WTC11 (cell line): ENCODE data around the gene ZBTB16. TPM values are rescaled to one million over a fixed set of nuclear protein-coding genes. Genes with fewer than 3 reads are reported as not detected.

Experiments
- ATAC-seq: fragments of 200-7000 bp; cut with Tn5 transposase; 2 replicates; pipeline ENCODE4 v1.10.0; 2021; ENCODE audit warnings: mild to moderate bottlenecking, moderate library complexity
- CTCF ChIA-PET: fragments of 300-600 bp; sonication (Branson Sonifier 250); formaldehyde crosslinking; loops from one replicate; lab custom pipeline; 2021; ENCODE audit warnings: antibody characterized with exemption; lab: Charles Lee
- POLR2A ChIA-PET: fragments of 350-600 bp; sonication (Branson Sonifier 250); formaldehyde crosslinking; loops from one replicate; lab custom pipeline; 2021; ENCODE audit warnings: antibody characterized with exemption; lab: Charles Lee
- DNase-seq: peaks from one replicate; pipeline ENCODE4 v3.0.0; 2021; ENCODE audit warnings: low spot score
- H3K27ac Mint-ChIP-seq: 2 replicates; pipeline ENCODE4 v1.8.0; 2021; ENCODE audit warnings: mixed read lengths
- H3K27me3 Mint-ChIP-seq: 2 replicates; pipeline ENCODE4 v1.8.0; 2021; ENCODE audit warnings: low read depth, mild to moderate bottlenecking, moderate library complexity, mixed read lengths
- H3K36me3 Mint-ChIP-seq: 2 replicates; pipeline ENCODE4 v1.8.0; 2021; ENCODE audit warnings: mixed read lengths
- H3K4me1 Mint-ChIP-seq: 2 replicates; pipeline ENCODE4 v1.8.0; 2022; ENCODE audit warnings: mixed read lengths
- H3K4me3 Mint-ChIP-seq: 2 replicates; pipeline ENCODE4 v1.8.0; 2021; ENCODE audit warnings: mild to moderate bottlenecking, moderate library complexity, mixed read lengths
- H3K9me3 Mint-ChIP-seq: 2 replicates; pipeline ENCODE4 v1.8.0; 2021; ENCODE audit warnings: mixed read lengths
- AR ChIP-seq: fragments of 250-450 bp; sonication (Bioruptor Pico); IDR thresholded peaks from 2 replicates; pipeline ENCODE4 v1.9.0; 2021; ENCODE audit warnings: mild to moderate bottlenecking
- EMX1 ChIP-seq: fragments of 250-450 bp; sonication (Bioruptor Pico); IDR thresholded peaks from 2 replicates; pipeline ENCODE4 v1.8.0; 2021; ENCODE audit warnings: mild to moderate bottlenecking
- FOXJ3 ChIP-seq: sonication (generic); formaldehyde crosslinking; IDR thresholded peaks from 2 replicates; pipeline ENCODE4 v1.9.0; 2021; ENCODE audit warnings: missing genetic modification reagents, mild to moderate bottlenecking, borderline replicate concordance
- FOXP1 ChIP-seq: sonication (generic); formaldehyde crosslinking; IDR thresholded peaks from 2 replicates; pipeline ENCODE4 v1.8.0; 2022; ENCODE audit warnings: missing genetic modification reagents, mild to moderate bottlenecking, moderate library complexity, borderline replicate concordance
- GABPB1 ChIP-seq: sonication (generic); formaldehyde crosslinking; IDR thresholded peaks from 2 replicates; pipeline ENCODE4 v1.8.1; 2023; ENCODE audit warnings: mild to moderate bottlenecking, missing genetic modification reagents
- GRHL2 ChIP-seq: fragments of 250-450 bp; sonication (Bioruptor Pico); IDR thresholded peaks from 2 replicates; pipeline ENCODE4 v1.8.0; 2022; ENCODE audit warnings: mild to moderate bottlenecking, moderate library complexity; ENCODE audit not compliant: insufficient replicate concordance, severe bottlenecking
- JAZF1 ChIP-seq: fragments of 250-450 bp; sonication (Bioruptor Pico); IDR thresholded peaks from 2 replicates; pipeline ENCODE4 v1.9.0; 2021; ENCODE audit warnings: moderate library complexity, mild to moderate bottlenecking, inconsistent platforms
- JUN ChIP-seq: sonication (generic); formaldehyde crosslinking; IDR thresholded peaks from 2 replicates; pipeline ENCODE4 v1.8.0; 2023; ENCODE audit warnings: mild to moderate bottlenecking, missing genetic modification reagents
- MAX ChIP-seq: sonication (generic); formaldehyde crosslinking; IDR thresholded peaks from 2 replicates; pipeline ENCODE4 v1.8.0; 2022; ENCODE audit warnings: mild to moderate bottlenecking, missing genetic modification reagents
- MXD4 ChIP-seq: fragments of 250-450 bp; sonication (Bioruptor Pico); IDR thresholded peaks from 2 replicates; pipeline ENCODE4 v1.8.0; 2021; ENCODE audit warnings: mild to moderate bottlenecking, moderate library complexity, borderline replicate concordance
- MYBL2 ChIP-seq: sonication (generic); formaldehyde crosslinking; IDR thresholded peaks from 2 replicates; pipeline ENCODE4 v1.8.1; 2023; ENCODE audit warnings: mild to moderate bottlenecking, moderate library complexity, missing genetic modification reagents
- NFATC4 ChIP-seq: fragments of 250-450 bp; sonication (Bioruptor Pico); IDR thresholded peaks from 2 replicates; pipeline ENCODE4 v1.9.0; 2021; ENCODE audit warnings: mild to moderate bottlenecking
- NFYB ChIP-seq: sonication (generic); formaldehyde crosslinking; conservative IDR thresholded peaks from 2 replicates; pipeline ENCODE4 v1.8.0; 2022; ENCODE audit warnings: low read depth, missing genetic modification reagents
- NR1H2 ChIP-seq: sonication (generic); formaldehyde crosslinking; IDR thresholded peaks from 2 replicates; pipeline ENCODE4 v1.9.0; 2021; ENCODE audit warnings: mild to moderate bottlenecking, moderate library complexity, missing genetic modification reagents
- PRDM15 ChIP-seq: sonication (generic); formaldehyde crosslinking; IDR thresholded peaks from 2 replicates; pipeline ENCODE4 v1.8.0; 2022; ENCODE audit warnings: missing genetic modification reagents
- RORB ChIP-seq: fragments of 250-450 bp; sonication (Bioruptor Pico); IDR thresholded peaks from 2 replicates; pipeline ENCODE4 v1.9.0; 2021; ENCODE audit warnings: mild to moderate bottlenecking
- ZNF281 ChIP-seq: sonication (generic); formaldehyde crosslinking; IDR thresholded peaks from 2 replicates; pipeline ENCODE4 v1.8.0; 2023; ENCODE audit warnings: mild to moderate bottlenecking, missing genetic modification reagents
- ZNF425 ChIP-seq: fragments of 250-450 bp; sonication (Bioruptor Pico); conservative IDR thresholded peaks from 2 replicates; pipeline ENCODE4 v1.9.0; 2021; ENCODE audit warnings: mild to moderate bottlenecking
- ZNF512 ChIP-seq: sonication (generic); formaldehyde crosslinking; IDR thresholded peaks from 2 replicates; pipeline ENCODE4 v1.8.1; 2022; ENCODE audit warnings: missing genetic modification reagents, borderline replicate concordance
- total RNA-seq: library from RNA; stranded (reverse); gene quantifications from 3 replicates; pipeline ENCODE4 v1.2.3, GENCODE V29; 2021

Gene ZBTB16
- total RNA-seq, 1 experiment from 2014 or later = 0.57 TPM

- no peak for TF ChIP-seq AR (CRISPR knock-in tag)
- TF ChIP-seq, all 79 proteins: peak for 0
Observed at GRCh38 chr11:114123692-114124330, 64.3 kb downstream of the ZBTB16 start (continued).

GRCh38 chr11:114124601-114125144, 65.2 kb downstream of the ZBTB16 start:
- POLR2A ChIA-PET = no interaction called here
- Mint-ChIP-seq H3K4me3 (no peak overlapping the region), H3K27me3 (no peaks in the 10 kb centered on the region; the same call in 1 of the 2 replicates)

GRCh38 chr11:114125531-114125930, 66.0 kb downstream of the ZBTB16 start:
- H3K9me3 Mint-ChIP-seq = peaks cover 9% of the 10 kb centered on the region
- no peak overlapping the region for H3K4me3 Mint-ChIP-seq
- no peaks in the 10 kb centered on the region; the same call in 1 of the 2 replicates for H3K27me3 Mint-ChIP-seq
- POLR2A ChIA-PET = no interaction called here
- DNase-seq = no peak
- H3K4me1 Mint-ChIP-seq = no peaks in the 10 kb centered on the region
- H3K27ac Mint-ChIP-seq = no peak overlapping the region
- ATAC-seq = no peak
- CTCF ChIA-PET = no interaction called here
- no peaks in the 10 kb centered on the region for H3K36me3 Mint-ChIP-seq
- TF ChIP-seq NR1H2 (CRISPR knock-in tag) = no peak
- no peak for TF ChIP-seq FOXJ3
- no peak for TF ChIP-seq MAX (CRISPR knock-in tag)
- TF ChIP-seq JUN (CRISPR knock-in tag) = no peak
- TF ChIP-seq ZNF281 (CRISPR knock-in tag) = no peak
- TF ChIP-seq ZNF512 (CRISPR knock-in tag) = no peak
- TF ChIP-seq FOXP1 (CRISPR knock-in tag) = no peak
- no peak for TF ChIP-seq ZNF425 (CRISPR knock-in tag)
- no peak for TF ChIP-seq JAZF1 (CRISPR knock-in tag)
- TF ChIP-seq PRDM15 (CRISPR knock-in tag) = no peak
- TF ChIP-seq GRHL2 (CRISPR knock-in tag) = no peak
- TF ChIP-seq GABPB1 (CRISPR knock-in tag) = no peak

More at GRCh38 chr11:114124601-114125144, 65.2 kb downstream of the ZBTB16 start:
- ATAC-seq (no peak), DNase-seq (no peak)
- no peak for TF ChIP-seq MYBL2 (CRISPR knock-in tag)
- TF ChIP-seq EMX1 (CRISPR knock-in tag) = no peak
- no peak for TF ChIP-seq MXD4 (CRISPR knock-in tag)
- no peak for TF ChIP-seq RORB
- TF ChIP-seq NFATC4 = no peak
- TF ChIP-seq NFYB (CRISPR knock-in tag) = no peak
- peaks cover 9% of the 10 kb centered on the region for H3K9me3 Mint-ChIP-seq
- H3K36me3 Mint-ChIP-seq = no peaks in the 10 kb centered on the region
- H3K4me1 Mint-ChIP-seq = no peaks in the 10 kb centered on the region
- CTCF ChIA-PET = no interaction called here
- no peak overlapping the region for H3K27ac Mint-ChIP-seq
